ENCODE measurements around the gene CNTN4. TPM values are rescaled to one million over a fixed set of nuclear protein-coding genes. Genes with fewer than 3 reads are reported as not detected.

CNTN4 gene
- total RNA-seq, 1 donor from 2014 or later: 5.2 TPM

DNA sequence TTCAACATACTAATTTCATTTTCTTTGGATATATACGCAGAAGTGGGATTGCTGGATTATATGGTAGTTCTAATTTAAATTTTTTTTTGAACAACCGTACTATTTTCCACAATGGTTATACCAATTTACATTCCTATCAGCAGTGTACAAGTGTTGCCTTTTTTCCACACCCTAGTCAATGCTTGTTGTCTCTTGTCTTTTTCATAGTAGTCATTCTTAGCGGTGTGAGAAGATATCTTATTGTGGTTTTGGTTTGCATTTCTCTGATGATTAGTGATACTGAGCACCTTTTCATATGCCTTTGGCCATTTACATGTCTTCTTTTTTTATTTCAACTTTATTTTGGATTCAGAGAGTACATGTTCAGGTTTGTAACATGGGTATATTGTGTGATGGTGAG, 858.4 kb downstream of the CNTN4 start:
- H3K27me3 ChIP-seq: no peaks in the 10 kb centered on the region
- H3K4me2 ChIP-seq: no peak overlapping the region
- H3K36me3 ChIP-seq: no peaks in the 10 kb centered on the region
- no peaks in the 10 kb centered on the region for H3K27me3 Mint-ChIP-seq (ENCODE audit: insufficient read depth, low read depth)
- H4K20me1 ChIP-seq (ENCODE audit: low read depth): no peaks in the 10 kb centered on the region
- no peak overlapping the region for H2AFZ ChIP-seq (replicated peaks)
- peaks cover 4% of the 10 kb centered on the region for H3K4me1 ChIP-seq
- H3K4me3 ChIP-seq: no peak overlapping the region
- no peak for TF ChIP-seq CTCF (IDR thresholded peaks at IDR 0.05)
- H3K79me2 ChIP-seq (ENCODE audit: low read depth): no peaks in the 10 kb centered on the region
- H3K9me3 Mint-ChIP-seq: no peaks in the 10 kb centered on the region
- H3K4me3 Mint-ChIP-seq: no peak overlapping the region
- no peak overlapping the region for H3K27ac Mint-ChIP-seq
- H3K27ac ChIP-seq: no peak overlapping the region
- H3K9ac ChIP-seq: no peak overlapping the region
- DNase-seq (ENCODE audit: low spot score): no peak
- H3F3A ChIP-seq (ENCODE audit: low read depth): no peaks in the 10 kb centered on the region
- H3K9me3 ChIP-seq (ENCODE audit: low read depth): no peaks in the 10 kb centered on the region
- H3K4me1 Mint-ChIP-seq: peaks cover 4% of the 10 kb centered on the region
- no peaks in the 10 kb centered on the region for H3K36me3 Mint-ChIP-seq

- H4K20me1 ChIP-seq (ENCODE audit: low read depth): no peaks in the 10 kb centered on the region
- Mint-ChIP-seq H3K4me1 (peaks cover 9% of the 10 kb centered on the region), H3K27me3 (ENCODE audit: insufficient read depth, low read depth) (no peaks in the 10 kb centered on the region), H3K27ac (no peak overlapping the region), H3K4me3 (no peak overlapping the region), H3K9me3 (no peaks in the 10 kb centered on the region), H3K36me3 (no peaks in the 10 kb centered on the region)
- DNase-seq (ENCODE audit: low spot score): no peak
- H3F3A ChIP-seq (ENCODE audit: low read depth): no peaks in the 10 kb centered on the region
- H3K27ac ChIP-seq: no peak overlapping the region
- no peak overlapping the region for H3K4me3 ChIP-seq
- H3K27me3 ChIP-seq: no peaks in the 10 kb centered on the region
- H3K4me2 ChIP-seq: no peak overlapping the region
- no peaks in the 10 kb centered on the region for H3K79me2 ChIP-seq (ENCODE audit: low read depth)
- H2AFZ ChIP-seq (replicated peaks): no peak overlapping the region
- no peak overlapping the region for H3K9ac ChIP-seq
- no peaks in the 10 kb centered on the region for H3K36me3 ChIP-seq
- peaks cover 10% of the 10 kb centered on the region for H3K4me1 ChIP-seq
- TF ChIP-seq EZH2 (IDR thresholded peaks at IDR 0.05) (no peak), EZH2phosphoT487 (IDR thresholded peaks at IDR 0.05) (no peak), CTCF (IDR thresholded peaks at IDR 0.05) (no peak)
- no peaks in the 10 kb centered on the region for H3K9me3 ChIP-seq (ENCODE audit: low read depth)
Measured at GRCh38 chr3:2958551-2958950, 859.9 kb downstream of the CNTN4 start.

GRCh38 chr3:2961576-2961975, 862.9 kb downstream of the CNTN4 start:
- no peaks in the 10 kb centered on the region for H3K9me3 Mint-ChIP-seq
- Histone ChIP-seq H3K27ac (no peak overlapping the region), H2AFZ (replicated peaks) (no peak overlapping the region), H4K20me1 (ENCODE audit: low read depth) (no peaks in the 10 kb centered on the region), H3K36me3 (no peaks in the 10 kb centered on the region), H3K9me3 (ENCODE audit: low read depth) (no peaks in the 10 kb centered on the region), H3K4me3 (no peak overlapping the region), H3K4me2 (no peak overlapping the region), H3K9ac (no peak overlapping the region), H3K4me1 (peaks cover 10% of the 10 kb centered on the region), H3F3A (ENCODE audit: low read depth) (no peaks in the 10 kb centered on the region), H3K27me3 (no peaks in the 10 kb centered on the region), H3K79me2 (ENCODE audit: low read depth) (no peaks in the 10 kb centered on the region)
- no peak overlapping the region for H3K27ac Mint-ChIP-seq
- H3K27me3 Mint-ChIP-seq (ENCODE audit: insufficient read depth, low read depth): no peaks in the 10 kb centered on the region
- H3K4me1 Mint-ChIP-seq: peaks cover 9% of the 10 kb centered on the region
- no peak for DNase-seq (ENCODE audit: low spot score)
- TF ChIP-seq EZH2phosphoT487 (IDR thresholded peaks at IDR 0.05) (no peak), EZH2 (IDR thresholded peaks at IDR 0.05) (no peak), CTCF (IDR thresholded peaks at IDR 0.05) (no peak)
- no peak overlapping the region for H3K4me3 Mint-ChIP-seq
- H3K36me3 Mint-ChIP-seq: no peaks in the 10 kb centered on the region

- Mint-ChIP-seq H3K36me3 (no peaks in the 10 kb centered on the region), H3K4me1 (peaks cover 7% of the 10 kb centered on the region), H3K27me3 (ENCODE audit: insufficient read depth, low read depth) (no peaks in the 10 kb centered on the region), H3K27ac (no peak overlapping the region), H3K9me3 (peaks cover 2% of the 10 kb centered on the region), H3K4me3 (no peak overlapping the region)
- Histone ChIP-seq H3K27me3 (no peaks in the 10 kb centered on the region), H3K9ac (no peak overlapping the region), H3K36me3 (no peaks in the 10 kb centered on the region), H3K9me3 (ENCODE audit: low read depth) (no peaks in the 10 kb centered on the region), H3F3A (ENCODE audit: low read depth) (no peaks in the 10 kb centered on the region), H3K4me1 (no peaks in the 10 kb centered on the region), H3K79me2 (ENCODE audit: low read depth) (no peaks in the 10 kb centered on the region), H3K4me3 (no peak overlapping the region), H3K4me2 (no peak overlapping the region), H3K27ac (no peak overlapping the region), H4K20me1 (ENCODE audit: low read depth) (no peaks in the 10 kb centered on the region), H2AFZ (replicated peaks) (no peak overlapping the region)
- no peak for TF ChIP-seq EZH2phosphoT487 (IDR thresholded peaks at IDR 0.05)
- TF ChIP-seq EZH2 (IDR thresholded peaks at IDR 0.05): no peak
- TF ChIP-seq CTCF (IDR thresholded peaks at IDR 0.05): no peak
- DNase-seq (ENCODE audit: low spot score): no peak
Measured at GRCh38 chr3:2967871-2968270, 869.2 kb downstream of the CNTN4 start.
